HG03571 (cell line): ENCODE data around the gene MPRIP.
"Not testable (repeated sequence)": the region's sequence is repeated elsewhere in the genome, so short reads cannot be mapped to it uniquely, and the experiment has no call there.

ENCODE experiments used
- ATAC-seq: cut with Tn5 transposase; IDR thresholded peaks from one replicate; pipeline ENCODE4 v1.9.1; 2021; ENCODE audit not compliant: unreplicated experiment

Gene MPRIP

GRCh38 chr17:17013828-17014747 lies 28.2 kb upstream of the MPRIP start:
- ATAC-seq: not testable (repeated sequence)

DNA sequence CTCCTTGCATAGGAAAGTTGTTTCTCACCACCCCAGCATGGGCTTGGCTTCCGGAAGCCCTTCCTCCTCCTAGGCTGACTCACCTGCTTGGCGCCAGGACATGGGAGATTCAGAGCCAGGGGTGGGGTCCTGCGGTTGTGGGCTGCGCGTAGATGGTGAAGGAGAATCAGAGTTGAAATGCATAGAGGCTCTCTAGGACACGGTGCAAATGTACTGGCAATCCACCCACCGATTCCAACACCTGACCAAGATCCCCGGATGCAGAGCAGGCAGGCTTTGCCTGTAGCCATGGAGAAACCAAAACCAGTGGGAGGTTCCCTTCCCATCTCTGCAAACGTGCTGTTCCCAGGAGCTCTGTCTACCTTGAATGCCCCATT lies 27.5 kb upstream of the MPRIP start:
- ATAC-seq: not testable (repeated sequence)

DNA sequence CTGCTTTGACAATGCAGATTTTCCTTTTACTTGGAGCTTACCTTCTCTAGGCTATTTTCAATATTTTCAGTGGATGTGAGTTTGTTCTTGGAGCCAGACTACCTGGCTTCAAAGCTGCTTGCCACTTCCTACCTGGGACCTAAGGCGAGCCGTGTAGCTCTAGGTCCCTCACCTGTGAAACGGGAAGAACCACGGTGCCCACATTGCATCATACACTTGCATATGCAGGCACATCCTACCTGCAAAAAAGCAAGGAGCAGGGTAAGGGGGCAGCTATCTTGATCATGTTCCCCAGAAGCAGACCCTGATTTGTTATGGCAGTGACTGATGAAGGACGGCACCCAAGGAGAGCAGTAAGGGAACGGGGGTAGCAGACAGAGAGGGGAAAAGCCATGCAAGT lies 27.0 kb upstream of the MPRIP start:
- ATAC-seq: no peak

GRCh38 chr17:17016199-17017197 lies 25.8 kb upstream of the MPRIP start:
- ATAC-seq: not testable (repeated sequence)

GRCh38 chr17:17017343-17018014 lies 24.8 kb upstream of the MPRIP start:
- ATAC-seq: no peak

DNA sequence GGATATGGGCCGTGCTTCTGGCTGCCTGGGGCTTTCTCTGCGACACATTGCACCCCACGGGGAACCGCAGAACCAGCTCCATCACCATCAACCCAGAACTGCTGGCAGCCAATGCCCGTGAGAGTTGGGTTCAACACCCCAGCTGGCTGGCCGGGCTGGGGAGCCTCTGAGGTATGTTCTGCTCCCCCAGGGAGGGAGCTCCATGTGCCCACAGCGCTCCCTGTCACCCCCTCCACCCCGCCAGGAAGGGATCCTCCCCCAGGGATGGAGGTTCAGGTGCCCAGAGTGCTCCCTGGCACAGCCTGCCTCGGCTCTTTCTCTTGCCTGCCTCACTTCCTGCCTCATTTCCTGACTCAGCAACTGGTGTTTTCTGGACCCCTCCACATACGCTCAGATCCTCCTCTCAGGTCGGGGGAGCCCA lies 24.2 kb upstream of the MPRIP start:
- no peak for ATAC-seq

DNA sequence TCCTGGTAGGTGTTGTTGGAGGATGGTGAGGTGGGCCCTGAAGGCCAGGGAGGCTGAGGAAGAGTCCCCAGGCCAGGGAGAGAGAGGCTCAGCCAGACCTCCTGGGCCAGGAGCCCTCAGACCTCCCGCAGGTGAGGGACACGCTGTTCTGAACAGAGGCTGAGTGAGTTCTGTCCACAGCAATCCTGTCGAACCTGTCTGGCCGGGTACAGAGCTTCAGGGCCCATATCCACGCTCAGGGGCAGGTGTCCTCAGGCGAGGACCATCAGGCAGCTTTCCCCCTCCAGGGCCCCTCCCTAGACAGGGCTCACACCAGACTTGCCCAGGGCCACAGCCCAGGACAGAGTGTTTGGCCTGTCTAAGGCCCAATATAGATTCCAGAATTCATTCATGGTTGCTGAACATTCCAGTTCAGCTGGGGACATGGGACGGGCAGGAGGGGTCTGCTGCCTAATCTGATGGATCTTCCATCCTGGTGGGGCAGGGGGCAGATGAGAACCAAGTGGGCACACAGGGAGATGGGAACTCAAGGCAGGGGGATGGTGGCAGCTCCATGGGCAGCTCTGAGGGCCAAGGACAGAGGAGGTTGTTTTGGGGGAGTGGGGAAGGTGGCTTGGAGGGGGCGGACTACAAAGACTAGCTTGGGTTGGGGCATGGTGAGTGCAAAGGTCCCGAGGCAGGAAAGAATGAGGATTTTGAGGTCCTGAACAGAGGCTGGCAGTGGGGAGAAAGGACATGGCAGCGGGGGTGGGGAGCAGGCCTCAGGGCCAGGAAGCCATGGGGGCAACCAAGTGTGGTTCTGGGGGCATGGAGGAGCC lies 23.4 kb upstream of the MPRIP start:
- no peak for ATAC-seq

DNA sequence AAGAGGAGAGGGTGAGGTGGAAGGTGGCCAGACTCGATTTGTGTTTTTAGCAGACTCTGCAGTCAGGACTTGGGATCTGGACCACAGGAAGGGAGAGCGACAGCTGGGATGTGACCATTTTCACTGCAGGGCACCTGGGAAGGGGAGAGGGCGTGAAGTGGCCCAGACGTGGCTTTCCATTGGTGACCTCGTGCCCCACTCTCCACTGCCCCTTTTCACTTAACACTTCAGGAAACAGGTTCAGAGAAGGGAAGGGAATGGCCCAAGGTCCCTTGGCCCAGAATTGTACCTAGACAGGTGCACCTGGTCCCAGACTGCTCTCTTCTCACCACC lies 22.9 kb upstream of the MPRIP start:
- no peak for ATAC-seq

DNA sequence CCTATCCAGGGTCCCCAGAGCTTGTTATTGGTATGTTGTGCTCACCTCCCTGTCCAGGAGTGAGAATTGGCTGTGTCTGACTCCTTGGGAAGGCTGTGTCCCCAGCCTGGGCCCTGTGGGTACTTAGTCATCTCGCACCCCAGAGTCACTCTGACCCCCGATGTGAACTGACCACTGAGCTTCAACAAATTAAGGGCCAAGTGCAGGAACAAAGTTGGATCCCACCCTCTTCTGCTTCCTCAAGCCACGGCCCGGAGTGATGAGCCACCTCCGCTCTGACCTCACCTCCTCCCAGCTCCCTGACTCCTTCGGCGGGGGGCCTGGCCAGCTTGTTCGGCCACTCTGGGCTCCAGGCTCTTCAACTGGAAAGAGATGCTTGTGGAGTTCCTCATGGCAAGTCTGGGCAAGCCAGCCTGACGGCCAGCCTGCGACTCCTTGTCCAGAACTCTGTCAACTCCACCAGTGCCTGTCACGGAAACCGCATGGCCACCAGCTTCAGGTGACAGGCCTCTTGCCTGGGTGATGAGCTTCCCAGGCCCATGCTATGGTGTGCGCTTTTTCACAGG lies 22.3 kb upstream of the MPRIP start:
- no peak for ATAC-seq

DNA sequence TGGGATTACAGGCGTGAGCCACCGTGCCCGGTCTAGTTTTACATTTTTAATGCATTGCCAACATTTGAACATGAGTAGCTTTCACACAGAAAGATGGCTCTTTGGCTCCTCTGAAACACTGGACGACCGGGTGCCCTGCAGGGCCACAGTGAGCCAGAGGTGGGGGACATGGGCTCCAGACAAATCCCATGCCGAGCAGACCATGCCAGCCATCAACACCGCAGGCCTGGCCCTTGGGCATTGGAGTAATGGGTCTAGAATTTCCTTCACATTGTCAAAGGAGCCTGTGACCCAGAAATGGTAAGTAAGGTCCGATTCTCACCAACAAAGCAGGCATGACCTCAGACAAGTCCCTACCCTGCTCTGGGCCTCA lies 21.4 kb upstream of the MPRIP start:
- no peak for ATAC-seq

DNA sequence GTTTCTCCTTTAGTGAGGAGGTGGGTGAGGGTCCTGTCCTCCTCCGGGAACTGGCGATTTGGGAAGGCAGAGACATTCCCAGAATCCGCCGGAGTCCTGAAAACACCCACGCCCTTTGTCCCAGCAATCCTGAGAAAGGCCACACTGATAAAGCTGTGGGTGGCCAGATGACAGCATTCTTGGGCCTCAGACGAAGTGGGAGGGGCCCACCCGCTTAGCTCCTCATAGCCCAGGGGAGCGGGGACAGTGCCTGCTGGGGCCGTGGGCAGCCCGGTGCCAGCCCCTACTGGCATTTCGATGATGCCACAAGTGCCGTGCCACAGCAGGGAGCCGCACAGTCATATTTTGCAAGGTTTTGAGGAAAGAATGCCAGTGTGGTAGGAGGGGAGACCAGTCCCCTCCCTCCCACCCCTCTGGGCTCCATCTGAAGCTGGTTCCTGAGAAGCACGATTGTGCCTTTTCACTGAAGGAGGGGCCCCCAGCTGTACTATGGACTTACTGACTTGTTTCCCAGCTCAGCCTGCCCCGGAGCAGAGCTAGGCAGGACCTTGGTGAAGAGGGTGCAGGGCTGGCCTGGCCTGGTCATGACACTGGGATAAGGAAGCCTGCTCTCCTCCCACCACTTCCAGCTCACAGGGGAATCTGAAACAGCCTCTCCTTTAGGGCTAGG lies 20.9 kb upstream of the MPRIP start:
- no peak for ATAC-seq

- no peak for ATAC-seq
Observed at GRCh38 chr17:17022011-17022410, 20.2 kb upstream of the MPRIP start.

- no peak for ATAC-seq
Observed at GRCh38 chr17:17022456-17022855, 19.8 kb upstream of the MPRIP start.

DNA sequence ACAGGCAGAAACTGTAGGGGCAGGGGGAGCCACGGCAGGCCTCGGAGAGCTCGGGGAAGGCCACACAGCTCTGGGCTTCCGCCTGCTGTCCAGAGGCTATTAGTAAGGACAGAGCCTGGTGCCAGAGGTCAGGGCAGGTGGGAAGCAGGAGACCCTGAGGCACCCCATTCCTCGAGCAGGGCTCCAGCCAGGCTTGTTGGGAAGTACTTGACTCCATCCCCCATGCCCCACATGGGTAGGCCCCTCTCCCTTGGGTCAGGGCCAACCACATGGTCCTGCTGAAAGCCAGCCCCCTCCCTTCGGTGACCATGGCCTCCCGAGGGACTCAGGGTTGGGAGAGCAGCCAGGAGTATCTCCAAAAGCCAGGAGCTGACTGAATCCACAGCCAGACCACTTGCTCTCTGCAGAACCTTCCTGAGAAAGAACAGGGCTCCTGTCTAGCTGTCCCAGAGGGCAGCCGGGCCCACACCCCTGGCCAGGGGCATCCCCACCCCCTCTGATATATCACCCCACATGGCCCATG lies 17.4 kb upstream of the MPRIP start:
- no peak for ATAC-seq

DNA sequence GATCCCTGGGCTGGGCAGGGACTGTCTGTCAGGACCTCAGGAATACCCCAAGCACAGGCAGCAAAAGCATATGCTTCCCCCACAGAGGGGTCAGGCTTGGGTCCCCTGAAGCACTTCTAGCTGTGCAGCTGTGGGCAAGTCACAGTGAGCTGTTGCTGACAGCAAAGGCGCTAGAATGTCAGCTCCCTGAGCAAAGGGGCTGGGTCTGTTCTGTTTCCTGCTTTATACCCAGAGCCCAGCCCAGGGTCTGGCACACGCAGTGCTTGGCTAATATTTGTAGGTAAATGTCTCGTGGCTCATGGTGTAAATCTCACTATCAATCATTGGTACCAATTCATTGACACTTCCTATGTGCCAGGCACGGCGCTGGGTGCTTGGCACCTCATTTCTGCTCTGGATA lies 16.6 kb upstream of the MPRIP start:
- ATAC-seq: no peak

DNA sequence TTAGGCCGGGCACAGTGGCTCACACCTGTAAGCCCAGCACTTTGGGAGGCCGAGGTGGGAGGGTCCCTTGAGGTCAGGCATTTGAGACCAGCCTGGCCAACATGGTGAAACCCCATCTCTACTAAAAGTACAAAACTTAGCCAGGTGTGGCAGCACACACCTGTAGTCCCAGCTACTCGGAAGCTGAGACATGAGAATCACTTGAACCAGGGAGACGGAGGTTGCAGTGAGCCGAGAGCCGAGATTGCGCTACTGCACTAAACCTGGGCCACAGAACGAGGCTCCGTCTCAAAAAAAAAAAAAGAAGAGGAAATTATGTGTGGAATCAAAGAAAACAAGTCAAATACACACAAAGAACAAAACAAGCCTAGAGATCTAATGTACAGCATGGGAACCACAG lies 16.1 kb upstream of the MPRIP start:
- no peak for ATAC-seq

DNA sequence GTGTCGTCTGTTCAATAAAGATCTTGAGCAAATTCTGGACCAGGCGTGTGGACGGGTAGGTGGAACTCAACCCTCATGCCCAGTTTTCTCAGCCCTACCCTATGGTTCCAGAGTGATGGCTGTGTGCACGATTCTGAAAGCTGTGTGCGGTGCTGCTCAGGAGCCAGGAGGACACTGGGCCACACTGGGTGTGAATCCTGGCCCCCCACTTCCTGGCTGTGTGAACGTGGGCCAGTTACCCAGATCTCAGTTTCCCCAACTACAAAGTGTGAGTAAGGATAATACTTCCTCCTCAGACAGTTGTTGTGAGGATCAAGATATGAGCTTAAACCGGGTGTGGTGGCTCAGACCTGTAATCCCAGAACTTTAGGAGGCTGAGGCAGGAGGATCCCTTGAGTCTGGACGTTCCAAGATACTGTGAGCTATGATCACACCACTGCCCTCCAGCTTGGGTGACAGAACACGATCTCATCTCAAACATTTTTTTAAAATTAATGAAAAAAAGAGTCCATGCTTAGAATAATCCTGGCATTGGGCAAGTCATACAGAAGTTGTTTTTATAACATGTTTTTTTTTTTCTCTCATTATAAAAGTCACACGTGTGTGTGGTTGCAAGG lies 14.7 kb upstream of the MPRIP start:
- no peak for ATAC-seq

- no peak for ATAC-seq
Observed at GRCh38 chr17:17028059-17028877, 14.0 kb upstream of the MPRIP start.
